ENCODE results near the gene DHX9. TPM values are rescaled to one million over a fixed set of nuclear protein-coding genes. Genes with fewer than 3 reads are reported as not detected.

The DHX9 gene
- 100 to 1,000 TPM; 206 to 225 TPM for total RNA-seq

- peak; percentile 93 for DNase-seq
- Mint-ChIP-seq H3K4me3 (peak within 1 kb of the TSS; percentile 94), H3K27ac (peak within 1 kb of the TSS; percentile 97), H3K36me3 (ENCODE audit: low read depth) (peaks cover 38% of the 10 kb centered on the region), H3K27me3 (peaks cover 1% of the 10 kb centered on the region), H3K9me3 (no peaks in the 10 kb centered on the region), H3K4me1 (peaks cover 46% of the 10 kb centered on the region)
- POLR2A ChIA-PET = interaction anchor here (0.6 to 0.8 kb wide), 3 partner anchors 15 to 1449 kb away, joined by 3 to 6 read pairs (median 3); no protein-coding TSS in a partner anchor
- CTCF ChIA-PET = interaction anchor here (0.9 to 1.7 kb wide), 6 partner anchors 10 to 236 kb away, joined by 3 to 6 read pairs (median 3); partner anchors contain the start of gene RGS16
Measured at GRCh38 chr1:182839209-182840066, at the start of gene DHX9. DHX9 (plus strand) TSS chr1:182839347; CDS start chr1:182842567, 3,220 bp downstream.

DNA sequence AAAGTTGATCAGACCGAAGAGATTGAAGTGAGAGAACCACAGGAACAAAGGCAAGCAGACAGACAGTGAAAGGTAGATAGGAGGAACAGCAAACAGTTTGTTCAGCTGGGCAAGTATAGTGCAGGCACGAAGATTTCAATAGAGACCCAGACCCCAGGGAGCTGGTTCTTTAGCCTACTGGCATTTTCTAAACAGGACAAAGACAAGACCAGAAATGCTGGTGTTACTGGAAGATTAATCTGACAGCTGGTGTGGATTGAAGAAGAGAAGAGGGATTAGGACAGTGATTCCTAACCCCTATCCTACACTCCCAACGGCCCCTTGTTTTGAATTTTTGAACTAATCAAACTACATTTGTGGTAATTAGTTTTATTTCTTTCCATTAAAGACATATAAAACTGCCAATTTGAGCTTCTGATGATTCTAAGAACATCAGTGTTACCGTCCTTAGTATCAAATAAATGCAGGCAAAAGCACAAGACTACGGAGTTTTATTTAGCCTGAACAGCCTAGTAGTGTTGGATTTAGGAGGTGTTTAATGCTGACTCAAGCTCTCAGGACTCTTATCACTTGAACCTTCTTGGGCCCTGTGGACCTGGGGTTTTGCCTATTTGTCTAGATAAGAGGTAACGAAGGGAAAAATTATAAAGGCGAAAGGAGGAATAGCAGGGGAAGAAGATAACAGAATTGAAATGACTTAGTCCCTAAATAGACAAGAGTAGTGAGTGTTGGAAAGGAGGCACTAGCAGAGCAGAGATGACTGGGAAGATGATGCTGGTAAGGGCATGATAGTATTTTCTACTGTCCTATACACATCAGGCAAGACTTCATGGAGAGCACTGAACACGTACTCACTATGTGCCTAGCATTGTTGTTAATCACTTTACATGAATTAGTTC, 47.6 kb upstream of the DHX9 start:
- no peak overlapping the region for H3K27ac Mint-ChIP-seq
- no peak overlapping the region for H3K4me3 Mint-ChIP-seq
- no peaks in the 10 kb centered on the region for H3K9me3 Mint-ChIP-seq
- H3K27me3 Mint-ChIP-seq = peaks cover 35% of the 10 kb centered on the region
- peaks cover 18% of the 10 kb centered on the region for H3K4me1 Mint-ChIP-seq
- H3K36me3 Mint-ChIP-seq (ENCODE audit: low read depth) = no peaks in the 10 kb centered on the region
- ChIA-PET CTCF (interaction anchor here (0.8 to 1.4 kb wide), 5 partner anchors 10 to 706 kb away, joined by 3 to 6 read pairs (median 4); no protein-coding TSS in a partner anchor), POLR2A (no interaction called here)
- DNase-seq = no peak

GRCh38 chr1:182794091-182794490, 45.1 kb upstream of the DHX9 start:
- peaks cover 12% of the 10 kb centered on the region for H3K27me3 Mint-ChIP-seq
- POLR2A ChIA-PET = no interaction called here
- no peaks in the 10 kb centered on the region for H3K9me3 Mint-ChIP-seq
- no peak overlapping the region for H3K4me3 Mint-ChIP-seq
- H3K4me1 Mint-ChIP-seq = peaks cover 15% of the 10 kb centered on the region
- H3K36me3 Mint-ChIP-seq (ENCODE audit: low read depth) = no peaks in the 10 kb centered on the region
- CTCF ChIA-PET = no interaction called here
- no peak for DNase-seq
- no peak overlapping the region for H3K27ac Mint-ChIP-seq

DNA sequence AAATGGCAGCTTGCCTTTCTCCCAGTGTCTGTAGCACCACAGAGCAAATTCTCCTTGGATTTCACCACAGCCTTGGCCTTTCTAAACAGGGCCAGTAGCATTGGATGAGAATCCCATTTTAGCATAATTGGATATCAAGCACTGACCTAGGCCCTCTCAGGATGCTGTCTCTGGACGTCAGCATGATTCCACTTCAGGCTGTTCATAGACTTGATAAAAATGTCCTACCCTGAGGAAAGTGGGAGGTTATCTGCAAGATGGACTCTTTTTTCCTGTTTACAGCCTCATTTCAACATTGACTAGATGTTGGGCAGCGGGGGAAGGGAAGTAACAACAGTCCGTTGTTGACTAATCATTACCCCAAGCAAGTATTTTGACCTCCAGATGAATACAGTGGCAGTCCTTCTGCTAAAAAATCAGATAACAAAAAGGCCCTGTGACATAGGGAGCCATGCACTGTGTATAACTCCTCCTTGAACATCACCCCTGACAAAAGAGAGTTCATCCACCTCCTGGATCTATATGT, 44.4 kb upstream of the DHX9 start:
- no peak for DNase-seq
- no peak overlapping the region for H3K27ac Mint-ChIP-seq
- ChIA-PET CTCF (interaction anchor here (0.5 to 1.0 kb wide), 2 partner anchors 8 to 538 kb away, joined by 3 read pairs; no protein-coding TSS in a partner anchor), POLR2A (no interaction called here)
- H3K4me1 Mint-ChIP-seq = peaks cover 12% of the 10 kb centered on the region
- H3K9me3 Mint-ChIP-seq = no peaks in the 10 kb centered on the region
- peaks cover 12% of the 10 kb centered on the region for H3K27me3 Mint-ChIP-seq
- H3K4me3 Mint-ChIP-seq = no peak overlapping the region
- no peaks in the 10 kb centered on the region for H3K36me3 Mint-ChIP-seq (ENCODE audit: low read depth)

- Mint-ChIP-seq H3K4me1 (peaks cover 7% of the 10 kb centered on the region), H3K27ac (no peak overlapping the region), H3K4me3 (no peak overlapping the region), H3K9me3 (no peaks in the 10 kb centered on the region), H3K36me3 (ENCODE audit: low read depth) (no peaks in the 10 kb centered on the region), H3K27me3 (peaks cover 8% of the 10 kb centered on the region)
- CTCF ChIA-PET = interaction anchor here (0.6 to 1.7 kb wide), 4 partner anchors 9 to 206 kb away, joined by 3 to 5 read pairs (median 4); no protein-coding TSS in a partner anchor
- POLR2A ChIA-PET = no interaction called here
- DNase-seq = no peak
Measured at GRCh38 chr1:182795563-182796228, 43.5 kb upstream of the DHX9 start.

DNA sequence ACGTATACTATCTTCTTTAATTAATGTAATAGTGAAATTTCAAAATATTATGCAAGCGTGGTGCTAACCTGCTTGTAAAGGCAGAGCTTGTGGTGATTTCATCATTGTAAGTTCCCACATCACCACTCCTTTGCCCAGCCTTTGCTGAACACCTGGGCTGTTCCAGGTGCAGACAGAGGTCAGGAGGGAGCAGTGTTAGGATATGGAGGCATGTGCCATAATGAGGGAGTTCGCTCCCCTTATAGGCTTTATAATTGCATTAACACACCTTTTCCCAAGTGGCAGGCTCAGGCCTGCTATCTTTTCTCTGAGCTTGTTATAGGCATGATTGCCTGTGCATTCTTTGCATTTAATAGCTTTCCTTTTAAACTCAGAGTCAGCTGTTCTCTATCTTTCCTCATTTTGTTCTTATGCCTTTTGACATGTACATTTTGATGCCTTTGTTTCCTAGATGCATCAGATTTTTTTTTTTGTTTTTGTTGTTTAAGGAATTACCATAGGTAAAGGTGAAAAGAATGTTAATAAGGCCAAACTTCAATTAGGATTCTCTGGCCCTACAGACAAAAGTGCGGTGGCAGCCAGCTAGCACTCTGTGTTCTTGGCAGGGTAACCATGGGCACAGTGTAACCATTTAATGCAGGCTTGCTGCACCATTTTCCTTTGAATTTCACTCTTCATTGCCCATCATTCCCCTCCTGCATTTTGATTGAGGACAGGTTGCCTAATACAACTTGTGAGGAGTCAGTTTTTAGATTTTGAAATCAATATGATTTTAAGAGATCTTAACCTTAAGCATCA, 36.9 kb upstream of the DHX9 start:
- H3K9me3 Mint-ChIP-seq = no peaks in the 10 kb centered on the region
- no peak for DNase-seq
- no peaks in the 10 kb centered on the region for H3K4me1 Mint-ChIP-seq
- ChIA-PET CTCF (interaction anchor here (0.9 to 1.4 kb wide), 3 partner anchors 12 to 533 kb away, joined by 3 to 5 read pairs (median 4); partner anchors contain the start of gene NPL), POLR2A (no interaction called here)
- no peak overlapping the region for H3K4me3 Mint-ChIP-seq
- H3K27ac Mint-ChIP-seq = no peak overlapping the region
- H3K36me3 Mint-ChIP-seq (ENCODE audit: low read depth) = no peaks in the 10 kb centered on the region
- H3K27me3 Mint-ChIP-seq = no peaks in the 10 kb centered on the region

- Mint-ChIP-seq H3K9me3 (no peaks in the 10 kb centered on the region), H3K36me3 (ENCODE audit: low read depth) (no peaks in the 10 kb centered on the region), H3K4me3 (no peak overlapping the region), H3K27me3 (no peaks in the 10 kb centered on the region), H3K27ac (no peak overlapping the region), H3K4me1 (no peaks in the 10 kb centered on the region)
- DNase-seq = no peak
- ChIA-PET CTCF (no interaction called here), POLR2A (no interaction called here)
Measured at GRCh38 chr1:182803846-182804245, 35.3 kb upstream of the DHX9 start.

DNA sequence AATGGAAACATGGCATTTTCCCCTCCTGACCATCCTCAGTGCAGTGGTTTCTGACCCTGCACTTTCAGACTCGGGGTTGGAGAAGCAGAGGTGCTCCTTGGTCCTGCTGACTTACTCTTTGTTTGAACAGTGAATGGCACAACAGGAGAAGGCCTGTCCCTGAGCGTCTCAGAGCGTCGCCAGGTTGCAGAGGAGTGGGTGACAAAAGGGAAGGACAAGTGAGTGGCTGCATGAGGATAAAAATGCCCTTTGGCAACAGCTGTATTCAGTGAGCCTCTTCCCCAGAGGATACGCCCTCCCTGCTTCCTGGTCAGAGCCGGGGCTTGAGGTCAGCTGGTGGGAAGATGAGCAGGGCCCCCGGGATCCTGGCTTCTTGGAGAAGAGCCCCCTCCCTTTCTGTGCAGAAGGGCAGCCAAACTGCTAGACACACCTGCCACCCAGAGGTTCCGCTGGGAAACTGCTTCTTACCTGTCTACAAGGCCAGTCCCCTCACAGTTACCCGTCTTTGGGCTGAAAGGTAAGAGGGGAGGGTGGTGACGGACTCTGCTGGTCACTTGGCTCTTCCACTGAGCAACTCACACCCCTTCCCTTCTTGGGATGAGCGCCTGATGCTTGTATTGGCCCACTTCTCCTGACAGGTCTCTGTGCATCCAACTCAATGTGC, 33.0 kb upstream of the DHX9 start:
- CTCF ChIA-PET = no interaction called here

GRCh38 chr1:182807907-182808306, 31.2 kb upstream of the DHX9 start:
- CTCF ChIA-PET = no interaction called here
- no peak for DNase-seq
- Mint-ChIP-seq H3K27me3 (no peaks in the 10 kb centered on the region), H3K4me1 (no peaks in the 10 kb centered on the region), H3K4me3 (no peak overlapping the region), H3K27ac (no peak overlapping the region), H3K36me3 (ENCODE audit: low read depth) (no peaks in the 10 kb centered on the region), H3K9me3 (no peaks in the 10 kb centered on the region)
- POLR2A ChIA-PET = no interaction called here

More for the DNA sequence above, 33.0 kb upstream of the DHX9 start:
- H3K4me3 Mint-ChIP-seq = no peak overlapping the region
- DNase-seq = no peak
- POLR2A ChIA-PET = no interaction called here
- no peaks in the 10 kb centered on the region for H3K36me3 Mint-ChIP-seq (ENCODE audit: low read depth)
- no peaks in the 10 kb centered on the region for H3K27me3 Mint-ChIP-seq
- H3K4me1 Mint-ChIP-seq = no peaks in the 10 kb centered on the region
- H3K9me3 Mint-ChIP-seq = no peaks in the 10 kb centered on the region
- no peak overlapping the region for H3K27ac Mint-ChIP-seq

GRCh38 chr1:182809414-182809957, 29.7 kb upstream of the DHX9 start:
- Mint-ChIP-seq H3K36me3 (ENCODE audit: low read depth) (no peaks in the 10 kb centered on the region), H3K4me1 (no peaks in the 10 kb centered on the region), H3K27ac (no peak overlapping the region), H3K4me3 (no peak overlapping the region), H3K9me3 (no peaks in the 10 kb centered on the region), H3K27me3 (no peaks in the 10 kb centered on the region)
- POLR2A ChIA-PET = interaction anchor here (0.6 kb wide), 1 partner anchor 29 kb away, joined by 9 read pairs; no protein-coding TSS in a partner anchor
- CTCF ChIA-PET = interaction anchor here (0.9 kb wide), 1 partner anchor 48 kb away, joined by 3 read pairs; no protein-coding TSS in a partner anchor
- DNase-seq = no peak

Measured in activated CD4-positive, alpha-beta T cell treated with anti-CD3 and anti-CD28 coated beads, Interleukin-2, amount 10 ng/mL, durations not matched to agents 7 days and 5 days (primary cell).